Liver (tissue), 9 donors: ENCODE measurements around the gene ARHGAP27. TPM values are rescaled to one million over a fixed set of nuclear protein-coding genes. Genes with fewer than 3 reads are reported as not detected.
"Not testable (repeated sequence)": the region's sequence is repeated elsewhere in the genome, so short reads cannot be mapped to it uniquely, and the experiment has no call there.

ENCODE experiments used
- DNase-seq: peaks from one replicate; pipeline ENCODE4 v3.0.0-alpha.2; 2017; ENCODE audit warnings: low spot score
- H3K27ac ChIP-seq, 2 donors: one replicate each; pipeline ENCODE4 v1.7.0; 2013; ENCODE audit warnings: inconsistent platforms in 2 of 2, low read length in 2 of 2, control low read depth in 1 of 2, low read depth in 1 of 2, mild to moderate bottlenecking in 1 of 2
- H3K27me3 ChIP-seq, 4 donors: one replicate each; pipeline versions ENCODE4 v1.6.1 to v1.7.0; 2013; ENCODE audit warnings: low read length in 3 of 4, inconsistent platforms in 1 of 4, mild to moderate bottlenecking in 1 of 4, moderate library complexity in 1 of 4; ENCODE audit not compliant: control insufficient read depth in 4 of 4, insufficient read depth in 4 of 4
- H3K36me3 ChIP-seq, 4 donors: one replicate each; pipeline versions ENCODE4 v1.6.1 to v1.7.0; 2013; ENCODE audit warnings: low read length in 3 of 4, mild to moderate bottlenecking in 3 of 4, low read depth in 1 of 4, moderate library complexity in 1 of 4; ENCODE audit not compliant: control insufficient read depth in 4 of 4, insufficient read depth in 3 of 4
- H3K4me1 ChIP-seq, 4 donors: one replicate each; pipeline versions ENCODE4 v1.6.1 to v1.7.0; 2013; ENCODE audit warnings: low read length in 3 of 4, mild to moderate bottlenecking in 3 of 4, moderate library complexity in 1 of 4; ENCODE audit not compliant: control insufficient read depth in 4 of 4, insufficient read depth in 4 of 4
- H3K4me3 ChIP-seq, 3 donors: one replicate each; pipeline versions ENCODE4 v1.6.1 to v1.7.0; 2013; ENCODE audit warnings: low read length in 3 of 3, control low read depth in 1 of 3, low read depth in 1 of 3, mild to moderate bottlenecking in 1 of 3
- H3K9ac ChIP-seq, 2 donors: one replicate each; pipeline ENCODE4 v1.7.0; 2013; ENCODE audit warnings: low read length in 2 of 2, mild to moderate bottlenecking in 2 of 2, moderate library complexity in 2 of 2, control low read depth in 1 of 2, low read depth in 1 of 2
- H3K9me3 ChIP-seq, 4 donors: one replicate each; pipeline versions ENCODE4 v1.6.1 to v1.7.0; 2013; ENCODE audit warnings: low read length in 3 of 4; ENCODE audit not compliant: control insufficient read depth in 4 of 4
- WGBS: extraction: QIAGEN DNeasy Blood & Tissue Kit; methylation state at CpG from one replicate; pipeline ENCODE4 v1.1.7; 2013; 5-methylcytosine and 5-hydroxymethylcytosine counted together
- polyA plus RNA-seq, 2 donors: library from polyadenylated mRNA; stranded (reverse) in 1 of 2; unstranded in 1 of 2; fragments of 200-250 nt in 1 of 2; fragments of >200 nt in 1 of 2; fragmentation: Nextera tagmentation in 1 of 2; extraction: Ambion mirVana in 1 of 2; gene quantifications; one replicate each; pipeline versions ENCODE4 v1.2.1 to v1.2.3, GENCODE V29; 2013 to 2015
- total RNA-seq, 2 donors: library from RNA; depleted of rRNA; stranded (reverse); fragments of >200 nt; gene quantifications; one replicate each; pipeline ENCODE4 v1.2.3, GENCODE V29; 2014
- donor health status: healthy.
- donor health status: healthy.
- donor health status: healthy.
- donor health status: healthy.
- donor health status: healthy.

Gene ARHGAP27
- total and polyA plus RNA-seq, 4 donors: 1.8 to 10.9 (median 7.8) TPM

- DNase-seq, H3K27ac ChIP-seq: not testable (repeated sequence)
- 79% methylated on average over 8 of the region's 8 CpGs for WGBS
Measured at GRCh38 chr17:45461524-45462327, 29.1 kb upstream of the ARHGAP27 start.

GRCh38 chr17:45460422-45460821, 27.8 kb upstream of the ARHGAP27 start:
- not testable (repeated sequence) for H3K9ac ChIP-seq, H3K27me3 ChIP-seq, DNase-seq, H3K36me3 ChIP-seq, H3K4me1 ChIP-seq, H3K9me3 ChIP-seq, H3K4me3 ChIP-seq, H3K27ac ChIP-seq
- WGBS: 98% methylated on average over 5 of the region's 5 CpGs

More at GRCh38 chr17:45461524-45462327, 29.1 kb upstream of the ARHGAP27 start:
- H3K27me3 ChIP-seq, H3K9me3 ChIP-seq, H3K4me1 ChIP-seq, H3K4me3 ChIP-seq, H3K9ac ChIP-seq, H3K36me3 ChIP-seq: not testable (repeated sequence)

- 98% methylated on average over 7 of the region's 8 CpGs for WGBS
- H3K27me3 ChIP-seq, H3K4me3 ChIP-seq, DNase-seq, H3K4me1 ChIP-seq, H3K9me3 ChIP-seq, H3K9ac ChIP-seq, H3K36me3 ChIP-seq, H3K27ac ChIP-seq: not testable (repeated sequence)
Measured at GRCh38 chr17:45454341-45454740, 21.7 kb upstream of the ARHGAP27 start.

- not testable (repeated sequence) for DNase-seq, H3K4me3 ChIP-seq, H3K36me3 ChIP-seq, H3K27ac ChIP-seq, H3K9ac ChIP-seq, H3K9me3 ChIP-seq, H3K4me1 ChIP-seq, H3K27me3 ChIP-seq
- 94% methylated on average over 17 of the region's 17 CpGs for WGBS
Measured at GRCh38 chr17:45453731-45454130, 21.1 kb upstream of the ARHGAP27 start.

- H3K9ac ChIP-seq, DNase-seq, H3K27ac ChIP-seq, H3K4me3 ChIP-seq, H3K27me3 ChIP-seq, H3K9me3 ChIP-seq, H3K4me1 ChIP-seq, H3K36me3 ChIP-seq: not testable (repeated sequence)
- WGBS: 98% methylated on average over 5 of the region's 7 CpGs
Measured at GRCh38 chr17:45453225-45453534, 20.5 kb upstream of the ARHGAP27 start.

GRCh38 chr17:45452329-45453224, 19.9 kb upstream of the ARHGAP27 start:
- DNase-seq, H3K4me3 ChIP-seq, H3K27ac ChIP-seq, H3K27me3 ChIP-seq, H3K9ac ChIP-seq, H3K4me1 ChIP-seq, H3K9me3 ChIP-seq, H3K36me3 ChIP-seq: not testable (repeated sequence)
- 82% methylated on average over 9 of the region's 9 CpGs for WGBS

- not testable (repeated sequence) for H3K9ac ChIP-seq, H3K36me3 ChIP-seq, DNase-seq, H3K4me3 ChIP-seq, H3K27ac ChIP-seq, H3K27me3 ChIP-seq, H3K9me3 ChIP-seq
- WGBS: 88% methylated on average over 8 of the region's 10 CpGs
- peaks cover 0 to 13% (median 5%) of the 10 kb centered on the region in 4 donors for H3K4me1 ChIP-seq
Measured at GRCh38 chr17:45451660-45452059, 19.0 kb upstream of the ARHGAP27 start.
